HCT116 (cell line): ENCODE measurements around the gene ARHGEF3. TPM values are rescaled to one million over a fixed set of nuclear protein-coding genes. Genes with fewer than 3 reads are reported as not detected.

Experiments
- ATAC-seq: fragments of 200-7000 bp; cut with Tn5 transposase; 2 replicates; pipeline ENCODE4 v1.9.1; 2020; ENCODE audit warnings: mild to moderate bottlenecking, moderate library complexity
- BruUV-seq: library from RNA; stranded (reverse); fragments of 400-500 nt; replicated peaks from 2 replicates; lab custom pipeline; 2021; lab: Mats Ljungman, UMichigan
- CTCF ChIA-PET: fragments of 300-600 bp; sonication (Branson Sonifier 250); formaldehyde crosslinking; loops from one replicate; lab custom pipeline; 2021; ENCODE audit warnings: antibody characterized with exemption; lab: Charles Lee
- POLR2A ChIA-PET: fragments of 300-600, 350-600 bp; sonication (Branson Sonifier 250); formaldehyde crosslinking; loops from one replicate; lab custom pipeline; 2021; ENCODE audit warnings: antibody characterized with exemption; lab: Charles Lee
- RAD21 ChIA-PET, 2 experiments: fragments of 300-600 bp; sonication (Branson Sonifier 250); formaldehyde crosslinking; loops; one replicate each; lab custom pipeline; 2023; ENCODE audit warnings: low total read pairs in 2 of 2; ENCODE audit not compliant: uncharacterized antibody in 2 of 2, unreplicated experiment in 2 of 2, low non-redundant PET in 1 of 2; lab: Charles Lee
- DNase-seq: peaks from one replicate; pipeline ENCODE4 v3.0.0-alpha.2; 2010; ENCODE audit warnings: low read depth, low spot score
- H2AFZ ChIP-seq: fragments of 200-600 bp; shearing (Covaris generic), sonication (generic); 2 replicates; pipeline ENCODE4 v1.6.1; 2017; ENCODE audit warnings: low read depth, mixed run types, mixed read lengths, antibody characterized with exemption, low read length; ENCODE audit not compliant: poor library complexity, severe bottlenecking
- H3K27ac ChIP-seq: 2 replicates; pipeline ENCODE4 v1.5.1; 2012; ENCODE audit warnings: low read depth, low read length
- H3K27me3 ChIP-seq: fragments of 200-600 bp; sonication (generic); 2 replicates; pipeline ENCODE4 v1.6.1; 2016; ENCODE audit warnings: mixed run types, low read length, mixed read lengths; ENCODE audit not compliant: insufficient read depth
- H3K36me3 ChIP-seq, 2 experiments: fragments of 200-500 bp in 1 of 2; fragments of 200-600 bp in 1 of 2; sonication (Bioruptor generic) in 1 of 2; sonication (generic) in 1 of 2; 2 replicates each; pipeline versions ENCODE4 v1.5.1 to v1.6.1; 2014 to 2016; ENCODE audit warnings: low read length in 2 of 2, inconsistent platforms in 1 of 2, mixed read lengths in 1 of 2, mixed run types in 1 of 2; ENCODE audit not compliant: insufficient read depth in 2 of 2, control insufficient read depth in 1 of 2
- H3K4me1 ChIP-seq, 2 experiments: fragments of 200-600 bp in 1 of 2; sonication (generic) in 1 of 2; 2 replicates each; pipeline versions ENCODE4 v1.5.1 to v1.6.1; 2012 to 2017; ENCODE audit warnings: low read length in 2 of 2, inconsistent platforms in 1 of 2, mild to moderate bottlenecking in 1 of 2, mixed read lengths in 1 of 2, mixed run types in 1 of 2, moderate library complexity in 1 of 2; ENCODE audit not compliant: insufficient read depth in 2 of 2, control insufficient read depth in 1 of 2
- H3K4me2 ChIP-seq: fragments of 200-600 bp; sonication (generic); 2 replicates; pipeline ENCODE4 v1.6.1; 2017; ENCODE audit warnings: mixed run types, low read length, mixed read lengths
- H3K4me3 ChIP-seq, 2 experiments: fragments of 200-600 bp in 1 of 2; sonication (generic) in 1 of 2; replicated peaks in 1 of 2; 2 replicates each; pipeline ENCODE4 v1.5.1; 2011 to 2016; ENCODE audit warnings: low read length in 2 of 2, control low read depth in 1 of 2, low read depth in 1 of 2, mild to moderate bottlenecking in 1 of 2, mixed read lengths in 1 of 2, mixed run types in 1 of 2
- H3K79me2 ChIP-seq: fragments of 200-600 bp; sonication (generic); 2 replicates; pipeline ENCODE4 v1.6.1; 2017; ENCODE audit warnings: mild to moderate bottlenecking, mixed run types, low read length, moderate library complexity, mixed read lengths; ENCODE audit not compliant: insufficient read depth
- H3K9ac ChIP-seq: fragments of 200-600 bp; sonication (generic); 2 replicates; pipeline ENCODE4 v1.6.1; 2016; ENCODE audit warnings: low read length, mixed read lengths
- H3K9me2 ChIP-seq: fragments of 200-600 bp; sonication (generic), shearing (Covaris generic); 2 replicates; pipeline ENCODE4 v1.6.1; 2017; ENCODE audit warnings: mixed run types, mild to moderate bottlenecking, moderate library complexity; ENCODE audit not compliant: insufficient read depth
- H3K9me3 ChIP-seq, 2 experiments: fragments of 200-500 bp in 1 of 2; fragments of 200-600 bp in 1 of 2; sonication (Bioruptor generic) in 1 of 2; sonication (generic) in 1 of 2; 2 replicates each; pipeline ENCODE4 v1.6.1; 2014 to 2017; ENCODE audit warnings: low read length in 2 of 2, mixed read lengths in 2 of 2, inconsistent platforms in 1 of 2, low read depth in 1 of 2, mild to moderate bottlenecking in 1 of 2, mixed run types in 1 of 2, moderate library complexity in 1 of 2; ENCODE audit not compliant: control insufficient read depth in 1 of 2, insufficient read depth in 1 of 2
- H4K20me1 ChIP-seq: fragments of 200-600 bp; sonication (generic), shearing (Covaris generic); 2 replicates; pipeline ENCODE4 v1.6.1; 2017; ENCODE audit warnings: mixed run types, mild to moderate bottlenecking, moderate library complexity; ENCODE audit not compliant: insufficient read depth
- ATF3 ChIP-seq: IDR thresholded peaks from 2 replicates; pipeline ENCODE4 v1.6.1; 2012
- CEBPB ChIP-seq: IDR thresholded peaks from 2 replicates; pipeline ENCODE4 v1.6.1; 2012; ENCODE audit warnings: low read depth
- CTCF ChIP-seq, 3 experiments: fragments of 200-600 bp in 1 of 3; sonication (generic) in 1 of 3; IDR thresholded peaks in 2 of 3; conservative IDR thresholded peaks in 1 of 3; 2 replicates each; pipeline ENCODE4 v1.5.1; 2012 to 2017; ENCODE audit warnings: low read depth in 2 of 3, low read length in 2 of 3, antibody characterized with exemption in 1 of 3, borderline replicate concordance in 1 of 3, control low read depth in 1 of 3, mild to moderate bottlenecking in 1 of 3, mixed read lengths in 1 of 3, mixed run types in 1 of 3, moderate library complexity in 1 of 3; ENCODE audit not compliant: insufficient read depth in 1 of 3
- ELF1 ChIP-seq: IDR thresholded peaks from 2 replicates; pipeline ENCODE4 v1.6.1; 2012; ENCODE audit warnings: low read depth, borderline replicate concordance
- JUND ChIP-seq: IDR thresholded peaks from 2 replicates; pipeline ENCODE4 v1.6.1; 2012
- MAX ChIP-seq: IDR thresholded peaks from 2 replicates; pipeline ENCODE4 v1.6.1; 2012
- POLR2A ChIP-seq: IDR thresholded peaks from 2 replicates; pipeline ENCODE4 v1.7.0; 2011; ENCODE audit warnings: borderline replicate concordance; ENCODE audit not compliant: insufficient read depth, insufficient read length; ENCODE audit errors: extremely low read depth
- POLR2AphosphoS5 ChIP-seq: IDR thresholded peaks from 2 replicates; pipeline ENCODE4 v1.6.1; 2011; ENCODE audit warnings: mild to moderate bottlenecking, low read depth, low read length, moderate library complexity
- SP1 ChIP-seq: IDR thresholded peaks from 2 replicates; pipeline ENCODE4 v1.6.1; 2012; ENCODE audit warnings: low read depth
- TCF7L2 ChIP-seq: IDR thresholded peaks from 2 replicates; pipeline ENCODE4 v1.7.0; 2011; ENCODE audit warnings: borderline replicate concordance, inconsistent platforms; ENCODE audit not compliant: insufficient read depth, insufficient read length; ENCODE audit errors: extremely low read depth
- YY1 ChIP-seq: IDR thresholded peaks from 2 replicates; pipeline ENCODE4 v1.6.1; 2011; ENCODE audit warnings: low read length, low read depth, moderate library complexity, mild to moderate bottlenecking; ENCODE audit not compliant: insufficient replicate concordance; ENCODE audit errors: extremely low read depth
- ZBTB33 ChIP-seq: IDR thresholded peaks from 2 replicates; pipeline ENCODE4 v1.6.1; 2011; ENCODE audit warnings: mild to moderate bottlenecking, low read length, moderate library complexity; ENCODE audit not compliant: insufficient replicate concordance; ENCODE audit errors: extremely low read depth
- ZNF274 ChIP-seq: fragments of 200-500 bp; sonication (Bioruptor generic); IDR thresholded peaks from 2 replicates; pipeline ENCODE4 v1.6.1; 2014; ENCODE audit warnings: mild to moderate bottlenecking, low read depth, low read length, inconsistent platforms
- intact Hi-C: fragments of 100-400 bp; cut with micrococcal nuclease; formaldehyde crosslinking; loops from 2 replicates; pipeline ENCODE4 v1.10.0; 2022
- total RNA-seq: library from RNA; stranded (reverse); gene quantifications from one replicate; pipeline ENCODE4 v1.2.1, GENCODE V29; 2021; ENCODE audit not compliant: unreplicated experiment

Gene ARHGEF3
- total RNA-seq, 1 experiment from 2014 or later: 18.1 TPM

GRCh38 chr3:56772952-56773938 is 28.5 kb downstream of the ARHGEF3 start:
- no peak for ATAC-seq
- no peak overlapping the region for H3K9ac ChIP-seq
- no peaks in the 10 kb centered on the region for H3K4me1 ChIP-seq
- no peak overlapping the region for H3K4me3 ChIP-seq
- no peaks in the 10 kb centered on the region for H3K27me3 ChIP-seq
- peaks cover 0 to 3% of the 10 kb centered on the region in 2 experiments; a peak in 1 of 4 replicates for H3K36me3 ChIP-seq
- H3K4me2 ChIP-seq: no peak overlapping the region
- BruUV-seq: no TSS peak
- RAD21 ChIA-PET: no interaction called here
- no peaks in the 10 kb centered on the region for H3K79me2 ChIP-seq
- H3K9me2 ChIP-seq: no peaks in the 10 kb centered on the region
- POLR2A ChIA-PET: no interaction called here
- no peaks in the 10 kb centered on the region for H4K20me1 ChIP-seq
- no peak overlapping the region for H2AFZ ChIP-seq
- CTCF ChIA-PET: no interaction called here
- no peak for TF ChIP-seq TCF7L2
- no peak for TF ChIP-seq ZBTB33
- no peak for TF ChIP-seq POLR2A
- TF ChIP-seq ELF1: no peak
- TF ChIP-seq MAX: no peak
- TF ChIP-seq SP1: no peak
- TF ChIP-seq JUND: no peak
- TF ChIP-seq CEBPB: no peak
- no peak for TF ChIP-seq ATF3
- no peak for TF ChIP-seq CTCF (IDR thresholded peaks at IDR 0.05 in 2 of 3, conservative IDR thresholded peaks at IDR 0.05 in 1 of 3; ENCODE audit: borderline replicate concordance in 1 of 3, insufficient read depth in 1 of 3, low read depth in 2 of 3, low read length in 2 of 3)
- TF ChIP-seq YY1: no peak
- TF ChIP-seq POLR2AphosphoS5: no peak
- no peak for TF ChIP-seq ZNF274
- intact Hi-C loops: no loop called here
- H3K9me3 ChIP-seq: no peaks in the 10 kb centered on the region
- no peak overlapping the region for H3K27ac ChIP-seq
- DNase-seq: no peak
